Subcutaneous abdominal adipose tissue (tissue), 5 donors: ENCODE data around the gene TBCB.

Experiments
- H3K27ac ChIP-seq: one replicate; pipeline ENCODE4 v1.7.0; 2013; ENCODE audit warnings: low read depth, mild to moderate bottlenecking, inconsistent platforms, low read length, moderate library complexity
- H3K27me3 ChIP-seq, 5 donors: one replicate each; pipeline ENCODE4 v1.7.0; 2013; ENCODE audit warnings: low read length in 5 of 5, inconsistent platforms in 1 of 5; ENCODE audit not compliant: control insufficient read depth in 5 of 5, insufficient read depth in 4 of 5
- H3K36me3 ChIP-seq, 5 donors: one replicate each; pipeline ENCODE4 v1.7.0; 2013; ENCODE audit warnings: low read length in 5 of 5; ENCODE audit not compliant: control insufficient read depth in 5 of 5, insufficient read depth in 5 of 5
- H3K4me1 ChIP-seq, 5 donors: one replicate each; pipeline ENCODE4 v1.7.0; 2013; ENCODE audit warnings: low read length in 5 of 5, mild to moderate bottlenecking in 3 of 5, moderate library complexity in 1 of 5; ENCODE audit not compliant: control insufficient read depth in 5 of 5, insufficient read depth in 5 of 5
- H3K4me3 ChIP-seq, 5 donors: one replicate each; pipeline ENCODE4 v1.7.0; 2013; ENCODE audit warnings: low read length in 5 of 5, low read depth in 1 of 5
- H3K9ac ChIP-seq, 5 donors: one replicate each; pipeline ENCODE4 v1.7.0; 2013; ENCODE audit warnings: low read length in 5 of 5, mild to moderate bottlenecking in 4 of 5, moderate library complexity in 3 of 5
- H3K9me3 ChIP-seq, 5 donors: one replicate each; pipeline ENCODE4 v1.7.0; 2013; ENCODE audit warnings: low read length in 5 of 5; ENCODE audit not compliant: control insufficient read depth in 5 of 5
- donor health status: healthy.
- donor health status: healthy.
- donor health status: healthy.
- donor health status: healthy.
- donor health status: healthy.

TBCB gene

GRCh38 chr19:36144624-36145023 lies 29.4 kb downstream of the TBCB start:
- H3K9ac ChIP-seq, result no peak overlapping the region
- H3K9me3 ChIP-seq, result no peaks in the 10 kb centered on the region
- peaks cover 7 to 68% (median 62%) of the 10 kb centered on the region in 5 donors for H3K36me3 ChIP-seq
- no peaks in the 10 kb centered on the region for H3K27me3 ChIP-seq
- peaks cover 0 to 16% (median 10%) of the 10 kb centered on the region in 5 donors for H3K4me1 ChIP-seq
- no peak overlapping the region for H3K4me3 ChIP-seq
- H3K27ac ChIP-seq, result no peak overlapping the region

GRCh38 chr19:36149673-36150406 lies 34.6 kb downstream of the TBCB start:
- Histone ChIP-seq H3K9me3 (no peaks in the 10 kb centered on the region), H3K4me1 (peaks cover 3 to 27% (median 22%) of the 10 kb centered on the region in 5 donors), H3K4me3 (no peak overlapping the region), H3K9ac (no peak overlapping the region), H3K27me3 (no peaks in the 10 kb centered on the region), H3K36me3 (peaks cover 4 to 57% (median 54%) of the 10 kb centered on the region in 5 donors), H3K27ac (peak overlapping the region; percentile 90)

GRCh38 chr19:36150586-36150985 lies 35.3 kb downstream of the TBCB start:
- H3K27ac ChIP-seq, result peak overlapping the region; percentile 90
- H3K4me3 ChIP-seq, result peak overlapping the region in 1 of 5 donors; percentile 77
- H3K9ac ChIP-seq, result peak overlapping the region in 4 of 5 donors; percentile 2 to 98 (median 78)
- peaks cover 3 to 27% (median 22%) of the 10 kb centered on the region in 5 donors for H3K4me1 ChIP-seq
- no peaks in the 10 kb centered on the region for H3K9me3 ChIP-seq
- H3K27me3 ChIP-seq, result no peaks in the 10 kb centered on the region
- H3K36me3 ChIP-seq, result peaks cover 4 to 50% (median 47%) of the 10 kb centered on the region in 5 donors

GRCh38 chr19:36151144-36152018 lies 36.1 kb downstream of the TBCB start:
- H3K36me3 ChIP-seq, result peaks cover 4 to 42% (median 39%) of the 10 kb centered on the region in 5 donors
- peaks cover 3 to 27% (median 22%) of the 10 kb centered on the region in 5 donors for H3K4me1 ChIP-seq
- H3K4me3 ChIP-seq, result peak overlapping the region; percentile 59 to 80 (median 77)
- H3K27me3 ChIP-seq, result no peaks in the 10 kb centered on the region
- H3K9me3 ChIP-seq, result no peaks in the 10 kb centered on the region
- H3K27ac ChIP-seq, result peak overlapping the region; percentile 90
- peak overlapping the region; percentile 77 to 98 (median 92) for H3K9ac ChIP-seq

GRCh38 chr19:36152019-36152351 lies 36.7 kb downstream of the TBCB start:
- Histone ChIP-seq H3K4me1 (peaks cover 3 to 27% (median 22%) of the 10 kb centered on the region in 5 donors), H3K27me3 (no peaks in the 10 kb centered on the region), H3K4me3 (peak overlapping the region; percentile 59 to 80 (median 77)), H3K27ac (peak overlapping the region; percentile 90), H3K9ac (peak overlapping the region; percentile 77 to 98 (median 92)), H3K9me3 (no peaks in the 10 kb centered on the region), H3K36me3 (peaks cover 4 to 36% (median 33%) of the 10 kb centered on the region in 5 donors)

- peaks cover 2 to 32% (median 29%) of the 10 kb centered on the region in 5 donors for H3K36me3 ChIP-seq
- H3K4me3 ChIP-seq, result peak within 1 kb of the TSS; percentile 70 to 80 (median 77)
- H3K27me3 ChIP-seq, result no peaks in the 10 kb centered on the region
- H3K9me3 ChIP-seq, result no peaks in the 10 kb centered on the region
- H3K27ac ChIP-seq, result peak within 1 kb of the TSS; percentile 90
- peak within 1 kb of the TSS; percentile 77 to 98 (median 92) for H3K9ac ChIP-seq
- H3K4me1 ChIP-seq, result peaks cover 3 to 27% (median 22%) of the 10 kb centered on the region in 5 donors
Measured at GRCh38 chr19:36152352-36153091, 37.3 kb downstream of the TBCB start, which contains the start of gene COX7A1. Gene COX7A1 (minus strand): TSS chr19:36152447. CDS start chr19:36152407, 40 bp downstream.

GRCh38 chr19:36153126-36153525 lies 37.9 kb downstream of the TBCB start:
- Histone ChIP-seq H3K4me3 (peak overlapping the region; percentile 70 to 80 (median 77)), H3K27ac (peak overlapping the region; percentile 90)

GRCh38 chr19:36160821-36161596 lies 45.7 kb downstream of the TBCB start:
- no peaks in the 10 kb centered on the region for H3K27me3 ChIP-seq
- peaks cover 0 to 6% (median 0%) of the 10 kb centered on the region in 5 donors for H3K36me3 ChIP-seq
- H3K4me1 ChIP-seq, result no peaks in the 10 kb centered on the region
- H3K9me3 ChIP-seq, result no peaks in the 10 kb centered on the region
- H3K27ac ChIP-seq, result no peak overlapping the region
- H3K4me3 ChIP-seq, result no peak overlapping the region
- H3K9ac ChIP-seq, result no peak overlapping the region

More at GRCh38 chr19:36153126-36153525, 37.9 kb downstream of the TBCB start:
- peaks cover 2 to 26% (median 25%) of the 10 kb centered on the region in 5 donors for H3K36me3 ChIP-seq
- no peaks in the 10 kb centered on the region for H3K9me3 ChIP-seq
- H3K4me1 ChIP-seq, result peaks cover 3 to 27% (median 22%) of the 10 kb centered on the region in 5 donors
- peak overlapping the region in 2 of 5 donors; percentile 54 to 96 for H3K9ac ChIP-seq
- H3K27me3 ChIP-seq, result no peaks in the 10 kb centered on the region

- Histone ChIP-seq H3K27ac (no peak overlapping the region), H3K4me3 (no peak overlapping the region), H3K9ac (no peak overlapping the region), H3K36me3 (peaks cover 0 to 6% (median 0%) of the 10 kb centered on the region in 5 donors), H3K9me3 (no peaks in the 10 kb centered on the region), H3K4me1 (peaks cover 0 to 1% (median 0%) of the 10 kb centered on the region in 5 donors), H3K27me3 (no peaks in the 10 kb centered on the region)
Measured at GRCh38 chr19:36163813-36164212, 48.5 kb downstream of the TBCB start.
